NK-92 (cell line): ENCODE measurements around the gene AKIRIN2.
"Not testable (repeated sequence)": the region's sequence is repeated elsewhere in the genome, so short reads cannot be mapped to it uniquely, and the experiment has no call there.

Experiments used
- DNase-seq: peaks from one replicate; lab custom pipeline; 2025; ENCODE audit not compliant: unreplicated experiment; lab: John Stamatoyannopoulos, UW

The AKIRIN2 gene

GRCh38 chr6:87690441-87690840, 11.6 kb downstream of the AKIRIN2 start:
- DNase-seq, result no peak

GRCh38 chr6:87687893-87688292, 14.1 kb downstream of the AKIRIN2 start:
- not testable (repeated sequence) for DNase-seq

GRCh38 chr6:87687296-87687695, 14.7 kb downstream of the AKIRIN2 start:
- DNase-seq, result no peak

- not testable (repeated sequence) for DNase-seq
These were observed 15.3 kb downstream of the AKIRIN2 start for GRCh38 chr6:87686636-87687205.

GRCh38 chr6:87684895-87685654, 17.0 kb downstream of the AKIRIN2 start:
- DNase-seq, result no peak

GRCh38 chr6:87683890-87684289, 18.1 kb downstream of the AKIRIN2 start:
- no peak for DNase-seq

- DNase-seq, result no peak
These were observed 19.7 kb downstream of the AKIRIN2 start for GRCh38 chr6:87682310-87682709.

GRCh38 chr6:87675004-87675681, 26.9 kb downstream of the AKIRIN2 start:
- no peak for DNase-seq

GRCh38 chr6:87674290-87674689, 27.7 kb downstream of the AKIRIN2 start:
- DNase-seq, result no peak

- no peak for DNase-seq
These were observed 28.8 kb downstream of the AKIRIN2 start for GRCh38 chr6:87673237-87673636.

GRCh38 chr6:87672641-87673040, 29.4 kb downstream of the AKIRIN2 start:
- no peak for DNase-seq

- DNase-seq, result no peak
These were observed 30.4 kb downstream of the AKIRIN2 start for GRCh38 chr6:87671555-87672029.

- DNase-seq, result no peak
These were observed 31.3 kb downstream of the AKIRIN2 start for GRCh38 chr6:87670707-87671106.

- no peak for DNase-seq
These were observed 33.0 kb downstream of the AKIRIN2 start for GRCh38 chr6:87669051-87669450.

- no peak for DNase-seq
These were observed 34.0 kb downstream of the AKIRIN2 start for GRCh38 chr6:87668013-87668412.

GRCh38 chr6:87667032-87667431, 35.0 kb downstream of the AKIRIN2 start:
- no peak for DNase-seq

GRCh38 chr6:87664921-87665485, 37.0 kb downstream of the AKIRIN2 start:
- DNase-seq, result no peak

GRCh38 chr6:87663434-87663833, 38.6 kb downstream of the AKIRIN2 start:
- no peak for DNase-seq

GRCh38 chr6:87661503-87661902, 40.5 kb downstream of the AKIRIN2 start:
- no peak for DNase-seq

GRCh38 chr6:87661016-87661415, 41.0 kb downstream of the AKIRIN2 start:
- DNase-seq, result no peak

GRCh38 chr6:87660226-87660911, 41.7 kb downstream of the AKIRIN2 start:
- no peak for DNase-seq
